SH-SY5Y (cell line): ENCODE measurements around the gene NPEPL1.

Experiments used
- GATA2 ChIP-seq: IDR thresholded peaks from 2 replicates; pipeline ENCODE4 v1.6.1; 2011; ENCODE audit warnings: mild to moderate bottlenecking, low read depth, low read length
- GATA3 ChIP-seq: IDR thresholded peaks from 2 replicates; pipeline ENCODE4 v1.6.1; 2011; ENCODE audit warnings: low read depth, mild to moderate bottlenecking, low read length, moderate library complexity

Gene NPEPL1

DNA sequence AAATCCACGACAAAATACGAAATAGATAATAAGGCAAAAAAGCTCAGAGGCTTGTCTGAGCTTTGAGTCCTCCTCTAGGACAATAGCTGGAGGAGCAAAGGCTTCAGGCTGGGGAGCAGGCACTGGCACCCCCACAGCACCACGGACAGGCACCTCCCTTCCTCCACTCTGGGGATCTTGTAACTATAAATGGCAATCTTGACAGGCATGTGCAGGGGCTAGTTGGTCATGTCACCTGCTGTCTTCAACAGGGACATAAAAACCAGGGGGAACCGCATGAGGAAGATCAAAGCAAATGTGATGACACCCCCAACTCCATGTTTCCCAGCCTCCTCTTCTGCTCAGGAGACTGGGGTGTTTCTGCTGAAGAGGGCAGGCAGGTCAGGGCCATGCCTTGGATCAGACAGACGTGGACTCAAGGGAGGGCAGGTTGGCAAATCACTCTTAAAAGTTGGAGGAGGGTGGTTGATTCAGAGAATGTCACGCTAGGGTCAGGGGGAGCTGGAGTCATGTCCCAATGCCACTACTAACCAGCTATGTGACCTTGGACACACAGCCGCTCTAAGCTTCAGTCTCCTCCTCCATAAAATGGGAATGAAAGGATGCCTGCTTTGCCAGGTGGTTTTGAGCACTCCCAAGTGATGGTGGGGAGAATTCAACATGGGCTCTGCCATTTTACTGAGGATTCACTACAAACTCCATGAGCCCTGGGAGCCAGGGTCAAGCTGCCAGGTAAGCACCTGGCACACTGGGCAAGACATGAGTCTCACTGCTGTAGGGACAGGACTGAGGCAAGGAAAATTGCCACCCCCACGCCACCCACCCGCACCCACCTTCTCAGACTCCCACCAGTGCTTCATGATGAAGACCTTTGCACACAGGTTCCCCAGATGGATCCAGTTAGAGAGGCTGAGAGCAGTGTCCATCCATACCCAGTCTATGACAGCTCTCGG is 48.0 kb downstream of the NPEPL1 start:
- TF ChIP-seq GATA3, result no peak
- no peak for TF ChIP-seq GATA2

GRCh38 chr20:58741384-58741783 is 48.8 kb downstream of the NPEPL1 start:
- TF ChIP-seq GATA2 (no peak), GATA3 (no peak)

DNA sequence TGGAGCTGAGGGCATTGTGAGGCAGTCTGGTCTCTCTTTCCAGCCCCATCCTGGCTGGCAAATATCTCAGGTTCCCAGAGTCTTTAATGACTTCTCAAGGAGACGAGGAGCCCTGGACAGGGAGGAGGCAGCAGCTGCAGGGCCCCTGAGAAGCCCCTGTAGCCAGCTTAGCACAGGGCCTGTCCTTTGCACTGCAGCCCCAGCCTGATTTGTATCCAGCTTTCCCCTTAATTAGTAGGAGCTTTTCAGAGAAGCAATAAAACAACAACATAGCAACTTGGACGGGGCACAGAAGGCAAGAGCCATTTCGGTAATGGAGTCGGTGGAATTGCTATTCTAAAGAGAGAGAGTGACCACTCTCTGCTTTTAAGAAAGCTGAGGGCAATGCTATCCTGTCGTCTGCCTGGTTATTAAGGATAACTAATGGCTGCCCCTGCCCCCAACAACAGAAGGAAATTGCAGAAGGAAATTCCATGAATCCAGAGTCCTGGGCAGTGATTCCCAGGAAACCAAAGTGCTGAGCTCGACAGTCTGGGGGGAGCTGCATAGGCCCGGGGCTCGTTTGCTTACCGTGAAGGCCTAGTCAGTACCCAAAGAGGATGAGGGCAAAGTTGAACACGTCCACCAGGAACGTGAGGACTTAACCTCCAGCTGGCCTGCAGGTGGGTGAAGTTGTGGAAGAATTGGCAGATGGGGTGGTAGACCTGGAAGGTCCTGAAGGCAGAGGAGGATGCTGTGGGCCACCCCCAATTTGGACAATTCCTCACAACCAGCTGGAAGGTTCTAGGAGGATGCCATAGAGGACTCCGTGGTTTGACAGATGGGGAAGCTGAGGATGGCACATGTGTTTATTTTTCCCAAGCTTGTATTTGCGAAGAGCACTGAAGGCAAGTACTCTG is 50.3 kb downstream of the NPEPL1 start:
- TF ChIP-seq GATA2, result no peak
- no peak for TF ChIP-seq GATA3

DNA sequence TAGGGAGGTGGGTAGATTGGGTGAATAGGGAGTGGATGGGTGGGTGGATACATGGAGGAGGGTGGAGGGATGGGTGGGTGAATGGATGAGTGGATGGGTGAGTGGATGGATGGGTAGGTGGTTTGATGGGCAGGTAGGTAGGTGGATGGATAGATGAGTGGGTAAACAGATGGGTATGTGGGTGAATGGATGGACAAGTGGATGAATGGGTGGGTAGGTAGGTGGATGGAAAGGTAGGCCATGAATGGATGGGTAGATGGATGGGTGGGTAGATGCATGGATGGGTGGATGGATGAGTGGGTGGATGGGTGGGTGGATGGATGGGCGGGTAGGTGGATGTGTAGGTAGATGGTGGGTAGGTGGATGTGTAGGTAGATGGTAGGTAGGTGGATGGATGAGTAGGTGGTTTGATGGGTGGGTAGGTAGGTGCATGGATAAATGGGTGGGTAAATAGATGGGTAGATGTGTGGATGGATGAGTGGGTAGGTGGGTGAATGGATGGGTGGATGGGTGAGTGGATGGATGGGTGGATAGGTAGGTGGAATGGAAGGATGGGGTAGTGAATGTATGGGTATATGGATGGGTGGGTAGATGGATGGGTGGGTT is 51.4 kb downstream of the NPEPL1 start:
- TF ChIP-seq GATA2 (no peak), GATA3 (no peak)

DNA sequence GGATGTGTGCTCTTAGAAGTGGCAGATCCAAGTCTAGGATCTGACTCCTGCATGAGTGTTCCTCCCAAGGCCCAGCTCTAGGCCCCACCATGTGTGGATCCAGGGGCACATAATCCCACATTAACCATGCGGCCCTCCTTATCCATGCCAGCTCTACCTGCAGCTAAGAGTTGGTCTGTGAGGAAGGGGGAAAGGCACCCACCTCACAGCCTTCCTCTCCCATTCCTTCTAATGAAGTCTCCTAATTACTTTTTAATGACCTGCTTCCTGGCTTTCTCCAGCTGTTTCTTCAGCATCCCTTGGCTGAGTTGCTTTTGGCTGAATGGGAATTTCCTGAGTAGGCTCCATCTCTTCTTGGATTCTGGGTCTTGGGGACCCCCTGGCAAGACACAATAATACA is 52.2 kb downstream of the NPEPL1 start:
- no peak for TF ChIP-seq GATA2
- no peak for TF ChIP-seq GATA3

- TF ChIP-seq GATA2 (no peak), GATA3 (no peak)
These were observed 52.8 kb downstream of the NPEPL1 start for GRCh38 chr20:58745391-58745790.

DNA sequence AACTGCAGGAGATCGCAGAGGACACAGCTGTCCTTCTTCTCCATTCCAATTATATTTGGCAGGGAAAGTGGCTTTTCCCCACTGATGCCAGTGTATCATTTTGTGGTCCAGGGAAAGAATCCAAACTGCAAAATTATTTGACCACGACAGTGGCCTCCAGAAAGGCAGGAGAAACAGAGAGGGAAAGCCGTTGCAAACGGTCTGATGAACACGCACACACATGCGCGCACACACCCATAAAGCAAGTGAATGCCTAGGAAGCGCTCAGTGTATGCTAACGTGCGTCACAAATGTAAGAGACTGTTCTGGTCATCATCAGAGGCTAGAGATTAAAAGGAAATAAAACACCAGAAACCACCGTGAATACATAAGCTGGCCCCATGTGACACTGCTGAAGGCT is 54.0 kb downstream of the NPEPL1 start:
- no peak for TF ChIP-seq GATA2
- TF ChIP-seq GATA3, result no peak

DNA sequence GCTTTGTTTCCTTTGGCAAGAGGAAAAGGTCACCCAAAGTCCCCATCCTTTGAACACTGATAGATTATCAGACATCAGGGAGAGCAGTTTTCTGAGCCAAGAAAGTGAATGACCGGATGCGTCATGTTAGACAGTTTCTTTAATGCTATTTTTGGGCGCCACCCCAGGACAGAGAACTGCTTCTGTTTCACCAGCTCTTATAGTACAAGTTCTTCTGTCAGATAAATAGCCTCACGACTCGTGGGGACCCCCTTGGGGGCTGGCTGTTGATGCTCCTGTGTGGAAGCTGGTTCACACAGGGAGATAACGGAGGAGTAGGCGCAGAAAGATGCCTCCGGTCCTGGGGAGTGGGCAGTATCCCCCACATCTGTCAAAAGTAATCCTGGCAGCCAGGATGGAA is 54.6 kb downstream of the NPEPL1 start:
- TF ChIP-seq GATA2 (no peak), GATA3 (no peak)

GRCh38 chr20:58748618-58749017 is 56.0 kb downstream of the NPEPL1 start:
- TF ChIP-seq GATA3 (no peak), GATA2 (no peak)

DNA sequence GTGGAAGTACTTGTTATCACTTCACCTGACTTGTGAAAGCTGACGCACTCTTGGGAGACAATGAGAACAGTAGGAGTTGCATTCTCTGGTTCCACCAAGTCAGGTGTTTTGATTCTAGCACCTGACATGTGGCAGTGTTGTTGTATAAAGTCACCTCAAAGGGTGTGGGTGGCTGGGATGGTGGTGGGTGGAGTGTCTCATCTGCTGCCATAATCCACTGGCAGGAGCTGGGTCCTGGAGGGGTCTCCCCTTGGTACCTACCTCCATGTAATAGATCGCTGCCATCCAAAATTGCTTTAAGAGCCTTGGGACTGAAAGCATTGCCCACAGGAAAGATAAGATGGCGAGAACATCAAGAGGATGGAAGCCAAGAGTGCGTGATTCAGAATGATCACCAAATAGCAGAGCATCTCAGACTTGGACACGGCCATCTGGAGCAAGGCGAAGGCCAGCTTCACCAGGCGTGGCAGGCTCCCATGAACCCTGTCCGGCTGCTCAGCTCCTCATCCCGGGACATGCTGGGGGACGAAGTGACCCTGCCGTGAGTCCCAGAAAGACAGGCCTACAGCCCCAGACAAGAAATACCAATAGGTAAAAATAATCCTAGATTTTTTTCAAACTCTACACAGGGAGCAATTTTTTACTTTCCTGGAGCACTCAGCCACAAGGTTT is 56.6 kb downstream of the NPEPL1 start:
- TF ChIP-seq GATA3 (no peak), GATA2 (no peak)

GRCh38 chr20:58749979-58750378 is 57.4 kb downstream of the NPEPL1 start:
- no peak for TF ChIP-seq GATA2

- TF ChIP-seq GATA3, result no peak
- no peak for TF ChIP-seq GATA2
These were observed 59.4 kb downstream of the NPEPL1 start for GRCh38 chr20:58751979-58752378.

GRCh38 chr20:58752565-58752964 is 60.0 kb downstream of the NPEPL1 start:
- TF ChIP-seq GATA2 (no peak), GATA3 (no peak)

DNA sequence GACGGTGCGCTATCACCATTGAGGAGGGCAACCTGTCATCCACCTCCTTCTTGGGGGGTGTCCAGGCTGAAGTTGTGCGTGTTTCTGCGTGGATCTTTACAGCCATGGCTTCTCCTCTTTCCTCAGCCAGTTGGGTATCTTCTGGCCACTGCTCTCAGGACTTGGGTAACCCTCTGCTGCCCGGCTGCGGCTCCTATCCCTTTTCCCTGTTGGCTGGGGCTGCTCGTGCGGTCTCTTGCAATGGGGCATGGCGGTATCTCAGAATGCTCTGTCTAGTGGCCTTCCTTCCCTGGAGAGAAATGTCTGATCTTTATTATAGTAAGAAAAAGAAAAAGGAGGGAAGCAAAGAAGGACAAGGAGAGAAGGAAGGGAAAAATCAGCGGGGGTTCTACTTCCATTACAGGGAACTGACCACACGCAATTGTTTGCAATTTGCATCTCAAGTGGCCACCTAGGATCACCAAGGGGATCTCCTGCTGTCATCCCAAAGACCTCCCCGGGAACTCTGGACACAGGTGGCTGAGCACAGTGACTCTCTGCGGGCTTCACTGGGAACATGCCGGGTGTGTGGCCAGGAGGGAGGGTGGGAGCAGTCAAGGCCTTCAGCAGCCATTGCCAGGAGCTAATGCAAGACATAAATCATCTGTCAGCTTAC is 60.8 kb downstream of the NPEPL1 start:
- TF ChIP-seq GATA3 (no peak), GATA2 (no peak)
